GM23338 (cell line): Measurements from ENCODE around the gene TCIRG1. TPM values are rescaled to one million over a fixed set of nuclear protein-coding genes. Genes with fewer than 3 reads are reported as not detected.

Source experiments
- ATAC-seq: fragments of 200-7000 bp; cut with Tn5 transposase; 3 replicates; pipeline ENCODE4 v1.9.1; 2020
- DNase-seq: peaks from one replicate; pipeline ENCODE4 v3.0.0-alpha.2; 2015; ENCODE audit warnings: low spot score
- H2AFZ ChIP-seq: fragments of 200-600 bp; sonication (generic); 2 replicates; pipeline ENCODE4 v1.8.0; 2016; ENCODE audit warnings: antibody characterized with exemption, mild to moderate bottlenecking, moderate library complexity
- H3F3A ChIP-seq: fragments of 200-600 bp; sonication (generic); replicated peaks from 2 replicates; pipeline ENCODE4 v1.8.0; 2017; ENCODE audit warnings: antibody characterized with exemption, mixed run types, low read depth
- H3K27ac ChIP-seq: fragments of 200-600 bp; sonication (generic); 2 replicates; pipeline ENCODE4 v1.6.1; 2016; ENCODE audit warnings: low read depth
- H3K27me3 ChIP-seq: fragments of 200-600 bp; sonication (generic); 2 replicates; pipeline ENCODE4 v1.8.0; 2016; ENCODE audit warnings: mild to moderate bottlenecking, mixed run types, moderate library complexity; ENCODE audit not compliant: insufficient read depth
- H3K36me3 ChIP-seq: fragments of 200-600 bp; sonication (generic); 2 replicates; pipeline ENCODE4 v1.8.0; 2016; ENCODE audit warnings: mild to moderate bottlenecking; ENCODE audit not compliant: insufficient read depth
- H3K4me1 ChIP-seq: fragments of 200-600 bp; sonication (generic); 2 replicates; pipeline ENCODE4 v1.8.0; 2016; ENCODE audit warnings: mild to moderate bottlenecking, moderate library complexity; ENCODE audit not compliant: insufficient read depth
- H3K4me2 ChIP-seq: fragments of 200-600 bp; sonication (generic); 2 replicates; pipeline ENCODE4 v1.7.1; 2017; ENCODE audit warnings: mixed run types
- H3K4me3 ChIP-seq: fragments of 200-600 bp; sonication (generic); 2 replicates; pipeline ENCODE4 v1.6.1; 2016; ENCODE audit warnings: mixed run types
- H3K79me2 ChIP-seq: fragments of 200-600 bp; sonication (generic); replicated peaks from 2 replicates; pipeline ENCODE4 v1.8.0; 2017; ENCODE audit warnings: mild to moderate bottlenecking; ENCODE audit not compliant: insufficient read depth
- H3K9me2 ChIP-seq: fragments of 200-600 bp; sonication (generic); 2 replicates; pipeline ENCODE4 v1.8.0; 2017; ENCODE audit not compliant: insufficient read depth
- H4K20me1 ChIP-seq: fragments of 200-600 bp; sonication (generic); replicated peaks from 2 replicates; pipeline ENCODE4 v1.8.0; 2017; ENCODE audit warnings: mild to moderate bottlenecking; ENCODE audit not compliant: insufficient read depth
- H3K27ac Mint-ChIP-seq: 2 replicates; pipeline ENCODE4 v1.8.0; 2020; ENCODE audit warnings: inconsistent platforms, mild to moderate bottlenecking, moderate library complexity, mixed read lengths
- H3K27me3 Mint-ChIP-seq: 3 replicates; pipeline ENCODE4 v1.8.0; 2022; ENCODE audit warnings: low read depth, mild to moderate bottlenecking, moderate library complexity, mixed read lengths, inconsistent platforms; ENCODE audit not compliant: insufficient read depth, poor library complexity
- H3K36me3 Mint-ChIP-seq: 3 replicates; pipeline ENCODE4 v1.8.0; 2021; ENCODE audit warnings: low read depth, mild to moderate bottlenecking, inconsistent platforms, moderate library complexity, mixed read lengths
- H3K4me1 Mint-ChIP-seq: 3 replicates; pipeline ENCODE4 v1.8.0; 2020; ENCODE audit warnings: mild to moderate bottlenecking, inconsistent platforms, mixed read lengths
- H3K4me3 Mint-ChIP-seq: 3 replicates; pipeline ENCODE4 v1.8.0; 2021; ENCODE audit warnings: moderate library complexity, mild to moderate bottlenecking, inconsistent platforms, mixed read lengths
- H3K9me3 Mint-ChIP-seq: 3 replicates; pipeline ENCODE4 v1.8.0; 2020; ENCODE audit warnings: moderate library complexity, mild to moderate bottlenecking, inconsistent platforms, mixed read lengths
- CREB1 ChIP-seq: fragments of 250-450 bp; sonication (Bioruptor Pico); IDR thresholded peaks from 2 replicates; pipeline ENCODE4 v1.5.0; 2020; ENCODE audit warnings: low read depth, mild to moderate bottlenecking, moderate library complexity
- CTCF ChIP-seq, 2 experiments: fragments of 200-600 bp in 1 of 2; sonication (generic) in 1 of 2; conservative IDR thresholded peaks; 2 replicates each; pipeline versions ENCODE4 v1.5.1 to v1.6.1; 2016 to 2017; ENCODE audit warnings: antibody characterized with exemption in 2 of 2, low read depth in 2 of 2, mild to moderate bottlenecking in 2 of 2, moderate library complexity in 1 of 2
- ETS1 ChIP-seq: IDR thresholded peaks from 2 replicates; pipeline ENCODE4 v1.6.1; 2016; ENCODE audit warnings: antibody characterized with exemption
- EZH2 ChIP-seq: fragments of 200-600 bp; sonication (generic); IDR thresholded peaks from one replicate; pipeline ENCODE4 v1.8.0; 2017; ENCODE audit warnings: antibody characterized with exemption, mild to moderate bottlenecking, low read depth; ENCODE audit not compliant: unreplicated experiment
- EZH2phosphoT487 ChIP-seq: fragments of 200-600 bp; sonication (generic); IDR thresholded peaks from one replicate; pipeline ENCODE4 v1.8.1; 2018; ENCODE audit warnings: antibody characterized with exemption; ENCODE audit not compliant: unreplicated experiment
- JUNB ChIP-seq: IDR thresholded peaks from one replicate; pipeline ENCODE4 v1.6.1; 2016; ENCODE audit warnings: antibody characterized with exemption; ENCODE audit not compliant: unreplicated experiment
- NANOG ChIP-seq: IDR thresholded peaks from 2 replicates; pipeline ENCODE4 v1.6.1; 2016; ENCODE audit warnings: antibody characterized with exemption, borderline replicate concordance
- POLR2AphosphoS5 ChIP-seq: IDR thresholded peaks from 2 replicates; pipeline ENCODE4 v1.6.1; 2016; ENCODE audit warnings: antibody characterized with exemption, low read depth
- REST ChIP-seq: IDR thresholded peaks from one replicate; pipeline ENCODE4 v1.6.1; 2018; ENCODE audit warnings: antibody characterized with exemption; ENCODE audit not compliant: unreplicated experiment
- STAT1 ChIP-seq: IDR thresholded peaks from one replicate; pipeline ENCODE4 v1.6.1; 2016; ENCODE audit warnings: antibody characterized with exemption; ENCODE audit not compliant: unreplicated experiment
- ZNF114 ChIP-seq: fragments of 250-450 bp; sonication (Bioruptor Pico); IDR thresholded peaks from 2 replicates; pipeline ENCODE4 v1.5.0; 2020; ENCODE audit warnings: mild to moderate bottlenecking, moderate library complexity
- ZNF331 ChIP-seq: fragments of 250-450 bp; sonication (Bioruptor Pico); IDR thresholded peaks from 2 replicates; pipeline ENCODE4 v1.5.0; 2020; ENCODE audit warnings: low read depth, mild to moderate bottlenecking, moderate library complexity
- ZNF462 ChIP-seq: fragments of 250-450 bp; sonication (Bioruptor Pico); IDR thresholded peaks from 2 replicates; pipeline ENCODE4 v1.5.0; 2020; ENCODE audit warnings: mild to moderate bottlenecking, moderate library complexity
- polyA plus RNA-seq: library from polyadenylated mRNA; unstranded; fragments of >200 nt; fragmentation: Nextera tagmentation; extraction: Ambion mirVana; gene quantifications from 2 replicates; pipeline ENCODE4 v1.2.1, GENCODE V29; 2016
- total RNA-seq: library from RNA; depleted of rRNA; stranded (reverse); fragments of >200 nt; shearing (Covaris generic); gene quantifications from 2 replicates; pipeline ENCODE4 v1.2.3, GENCODE V29; 2014

The TCIRG1 gene
- total and polyA plus RNA-seq, 2 experiments from 2014 or later, result 20.4 to 40.4 TPM

GRCh38 chr11:68099474-68100405 is 60.9 kb downstream of the TCIRG1 start:
- Mint-ChIP-seq H3K4me1 (peaks cover 18% of the 10 kb centered on the region), H3K9me3 (no peaks in the 10 kb centered on the region), H3K27ac (0 out of 2 replicates have a peak overlapping the region, but pooled peaks have one; percentile 36), H3K36me3 (peaks cover 18% of the 10 kb centered on the region), H3K27me3 (peaks cover 2% of the 10 kb centered on the region), H3K4me3 (no peak overlapping the region)
- DNase-seq, result peak; percentile 26
- peak; percentile 60 for ATAC-seq
- no peaks in the 10 kb centered on the region for H3F3A ChIP-seq
- no peak overlapping the region for H3K4me3 ChIP-seq
- no peaks in the 10 kb centered on the region; the same call in 1 of the 2 replicates for H3K36me3 ChIP-seq
- peaks cover 93% of the 10 kb centered on the region for H3K79me2 ChIP-seq
- no peak overlapping the region for H3K4me2 ChIP-seq
- H4K20me1 ChIP-seq, result peaks cover 64% of the 10 kb centered on the region
- peaks cover 3% of the 10 kb centered on the region for H3K4me1 ChIP-seq
- H3K27me3 ChIP-seq, result no peaks in the 10 kb centered on the region
- no peak overlapping the region for H2AFZ ChIP-seq
- H3K9me2 ChIP-seq, result no peaks in the 10 kb centered on the region
- no peak for TF ChIP-seq STAT1
- no peak for TF ChIP-seq ZNF462 (CRISPR knock-in tag)
- no peak for TF ChIP-seq NANOG
- no peak for TF ChIP-seq ETS1
- TF ChIP-seq ZNF331 (CRISPR knock-in tag), result no peak
- TF ChIP-seq POLR2AphosphoS5, result no peak
- TF ChIP-seq ZNF114, result no peak
- TF ChIP-seq REST, result no peak
- TF ChIP-seq EZH2, result no peak
- TF ChIP-seq CTCF (conservative IDR thresholded peaks at IDR 0.05; ENCODE audit: low read depth in 2 of 2), result no peak
- TF ChIP-seq EZH2phosphoT487, result no peak
- no peak for TF ChIP-seq JUNB
- no peak for TF ChIP-seq CREB1 (CRISPR knock-in tag)
- no peak overlapping the region for H3K27ac ChIP-seq
